GM19438 (cell line): ENCODE data around the gene MTUS2.

ENCODE experiments used
- ATAC-seq: cut with Tn5 transposase; IDR thresholded peaks from one replicate; pipeline ENCODE4 v1.9.1; 2021; ENCODE audit warnings: low read depth; ENCODE audit not compliant: unreplicated experiment

Gene MTUS2

DNA sequence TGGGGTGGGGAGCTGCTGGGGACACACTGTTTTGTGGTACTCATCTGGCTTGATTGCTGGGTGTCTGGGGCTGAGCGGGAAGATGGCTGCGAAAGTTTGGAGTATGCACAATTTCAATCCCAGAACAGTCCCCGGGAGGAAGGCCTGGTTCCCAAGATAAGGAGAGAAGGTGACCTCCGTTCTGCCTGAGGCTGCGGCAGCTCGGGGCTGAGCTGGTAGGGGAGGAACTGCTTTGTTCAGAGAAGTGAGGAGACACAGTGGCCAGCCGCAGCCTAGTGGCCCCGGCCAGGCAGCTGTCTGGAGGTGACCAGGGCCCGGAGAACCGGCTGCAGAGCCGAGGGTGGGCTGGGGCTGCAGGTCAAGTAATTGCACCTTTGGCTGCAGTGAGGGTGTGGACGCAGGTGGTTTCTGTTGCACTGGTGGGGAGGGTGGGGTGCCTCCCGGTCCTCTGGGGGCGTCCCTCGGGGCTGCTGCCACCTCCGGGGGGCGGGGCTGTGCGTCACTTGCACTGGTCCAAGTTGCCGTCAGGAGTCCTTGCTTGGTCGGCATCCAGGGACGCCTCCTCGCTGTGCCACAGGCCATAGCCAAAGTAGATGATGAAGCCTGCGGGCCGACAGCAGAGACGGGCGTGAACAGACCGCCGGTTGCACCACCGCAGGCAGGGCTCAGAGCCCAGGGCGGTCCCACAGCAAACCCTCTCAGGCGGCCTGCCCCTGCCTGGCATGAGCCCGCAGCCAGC lies 694.0 kb downstream of the MTUS2 start:
- no peak for ATAC-seq

DNA sequence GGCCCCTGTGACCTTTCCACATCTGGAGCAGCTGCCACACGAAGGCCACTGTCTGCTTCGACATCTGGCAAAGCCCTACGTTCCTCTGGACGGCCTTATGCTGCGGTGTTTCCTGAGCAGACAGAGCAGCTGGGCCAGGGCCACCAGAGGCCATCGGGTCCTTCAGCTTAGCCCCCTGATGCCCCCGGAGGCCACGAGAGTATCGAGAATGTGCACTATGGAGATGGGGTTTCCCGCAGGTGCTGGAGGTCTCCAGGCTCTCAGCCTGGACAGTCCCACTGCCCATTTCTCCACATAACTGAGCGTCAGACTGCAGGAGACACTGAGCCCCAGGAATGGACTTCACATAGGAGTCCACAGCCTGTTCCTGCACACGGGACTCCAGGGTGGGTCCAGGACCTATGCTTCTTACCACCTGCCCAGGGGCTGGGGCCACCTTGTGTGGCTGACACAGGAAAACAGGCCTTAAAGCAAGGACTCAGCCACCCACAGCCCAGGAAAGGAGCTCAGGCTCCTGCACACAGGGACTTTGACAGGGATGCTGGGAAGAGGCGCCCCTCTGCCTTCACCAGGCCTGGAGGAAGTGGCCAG lies 694.7 kb downstream of the MTUS2 start:
- ATAC-seq, result no peak

DNA sequence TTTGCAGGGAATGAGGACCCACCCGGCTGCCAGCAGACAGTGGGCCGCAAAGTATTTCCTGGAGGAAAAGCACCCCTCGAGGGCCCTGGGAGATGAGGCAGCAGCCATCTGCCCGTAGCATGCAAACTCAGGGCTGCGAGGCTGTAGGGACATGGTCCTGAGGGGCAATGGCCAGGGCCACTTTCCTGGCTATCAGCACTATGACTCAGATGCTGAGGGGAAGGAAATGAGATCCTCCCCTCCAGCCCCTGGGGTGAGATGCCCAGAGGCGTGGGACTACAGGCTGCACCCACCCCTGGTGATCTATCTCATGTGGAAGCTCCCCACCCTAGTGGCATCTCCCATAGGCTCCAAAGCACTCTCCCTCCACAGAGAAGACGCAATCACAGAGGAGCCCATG lies 695.2 kb downstream of the MTUS2 start:
- no peak for ATAC-seq

- ATAC-seq, result no peak
Observed at GRCh38 chr13:29516012-29516411, 695.9 kb downstream of the MTUS2 start.

- no peak for ATAC-seq
Observed at GRCh38 chr13:29516880-29517279, 696.7 kb downstream of the MTUS2 start.

DNA sequence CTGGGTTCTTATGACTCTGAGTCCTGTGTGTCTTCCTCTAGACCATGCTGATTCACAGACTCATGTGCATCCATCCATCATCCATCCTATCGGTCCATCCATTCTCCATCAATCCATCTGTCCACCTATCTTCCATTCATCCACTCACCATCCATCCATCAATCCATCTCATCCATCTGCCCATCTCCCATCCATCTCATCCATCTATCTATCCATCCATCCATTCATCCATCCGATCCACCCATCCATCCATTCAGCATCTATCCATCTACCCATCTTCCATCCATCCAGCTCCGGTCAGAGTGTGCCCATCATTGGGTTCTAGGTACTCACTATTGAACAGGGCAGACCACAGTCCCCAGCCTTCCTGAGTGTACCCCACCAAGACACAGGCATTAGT lies 699.8 kb downstream of the MTUS2 start:
- ATAC-seq, result no peak

GRCh38 chr13:29520671-29521070 lies 700.5 kb downstream of the MTUS2 start:
- ATAC-seq, result no peak

- ATAC-seq, result no peak
Observed at GRCh38 chr13:29521336-29521735, 701.2 kb downstream of the MTUS2 start.

DNA sequence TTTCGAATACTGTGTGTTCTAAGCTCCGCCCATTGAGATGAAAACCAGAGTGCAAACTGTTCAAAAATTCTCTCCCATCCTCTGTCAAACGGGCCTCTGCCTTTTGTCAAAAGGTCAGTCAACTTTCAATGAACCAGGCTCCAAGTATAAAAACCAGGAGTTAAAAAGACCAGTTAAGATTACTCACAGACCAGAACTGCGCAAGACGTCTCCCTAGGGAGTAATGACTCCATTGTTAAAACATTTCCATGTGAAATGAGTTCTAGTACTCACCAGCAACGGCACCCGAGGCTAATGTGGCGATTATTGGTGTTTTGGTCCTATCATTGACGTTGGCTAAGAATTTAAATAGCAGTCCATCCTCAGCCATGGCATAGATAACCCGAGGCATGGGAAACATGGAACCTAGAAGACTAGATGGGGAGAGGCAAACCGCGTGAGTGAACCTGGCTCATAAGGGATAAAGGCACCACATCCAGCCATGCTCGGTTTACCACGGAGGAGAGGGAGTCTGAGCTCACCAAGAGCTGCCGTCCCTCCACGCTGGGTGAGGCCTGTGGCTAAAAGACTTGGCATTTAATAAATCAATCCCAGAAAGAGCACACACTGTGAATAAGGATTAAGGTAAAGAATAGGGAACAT lies 702.0 kb downstream of the MTUS2 start:
- ATAC-seq, result no peak

- no peak for ATAC-seq
Observed at GRCh38 chr13:29523199-29523961, 703.2 kb downstream of the MTUS2 start.

DNA sequence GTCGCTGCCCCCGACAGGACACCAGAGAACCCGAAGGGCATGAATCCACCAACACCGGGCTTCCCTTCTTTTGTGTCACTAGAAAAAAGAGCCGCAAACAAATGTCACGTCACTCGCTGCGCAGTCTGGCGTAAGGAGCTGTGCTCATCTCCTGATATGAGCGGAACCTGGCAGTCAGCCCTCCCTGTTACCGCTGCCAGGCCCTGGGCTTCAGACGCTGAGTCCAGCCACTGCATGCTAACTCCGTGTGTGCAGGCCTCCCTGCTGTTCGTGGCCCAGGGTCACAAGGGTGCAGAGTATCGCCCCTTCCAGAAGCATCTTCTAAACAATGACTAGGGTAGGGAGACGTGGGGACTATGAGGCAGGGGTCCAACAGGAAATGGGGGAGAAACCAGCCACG lies 704.0 kb downstream of the MTUS2 start:
- no peak for ATAC-seq

- ATAC-seq, result no peak
Observed at GRCh38 chr13:29524641-29525040, 704.5 kb downstream of the MTUS2 start.

DNA sequence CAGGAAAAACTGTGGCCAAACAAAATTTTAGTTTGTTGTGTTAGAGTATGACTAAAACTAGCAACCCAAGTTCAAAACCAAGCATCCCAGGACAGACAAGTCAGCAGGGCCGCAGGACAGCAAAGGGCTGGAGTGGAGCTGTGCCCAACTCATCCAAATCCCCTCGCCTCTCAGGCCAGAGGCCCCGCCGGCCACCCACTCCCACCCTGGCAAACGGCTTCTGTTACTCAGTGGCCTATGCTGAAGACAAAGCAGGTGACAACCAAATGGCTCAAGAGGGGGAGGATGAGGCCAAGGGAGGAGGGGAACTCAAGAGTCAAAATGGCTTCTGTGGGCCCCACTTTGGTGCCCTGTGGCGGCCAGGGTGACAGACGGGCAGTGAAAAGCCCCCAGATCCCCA lies 705.6 kb downstream of the MTUS2 start:
- ATAC-seq, result no peak

DNA sequence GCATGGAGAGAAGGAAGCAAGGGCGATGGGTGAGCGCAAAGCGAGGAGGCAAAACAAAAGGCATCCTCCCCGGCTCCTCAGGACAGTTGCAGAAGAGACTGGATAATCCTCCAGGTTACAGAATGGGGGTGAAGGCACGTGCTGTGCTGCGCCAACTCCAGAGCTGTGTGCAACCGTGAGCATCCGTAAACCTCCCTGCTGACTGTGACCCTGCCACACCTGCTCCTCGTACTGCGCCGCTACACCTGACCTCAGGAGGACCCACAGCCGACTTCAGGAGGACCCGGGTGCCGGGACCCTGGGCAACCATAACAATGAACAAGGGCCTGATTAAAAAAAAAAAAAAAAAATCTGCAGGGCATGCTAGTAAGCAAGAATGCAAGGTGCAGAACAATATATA lies 706.6 kb downstream of the MTUS2 start:
- no peak for ATAC-seq

DNA sequence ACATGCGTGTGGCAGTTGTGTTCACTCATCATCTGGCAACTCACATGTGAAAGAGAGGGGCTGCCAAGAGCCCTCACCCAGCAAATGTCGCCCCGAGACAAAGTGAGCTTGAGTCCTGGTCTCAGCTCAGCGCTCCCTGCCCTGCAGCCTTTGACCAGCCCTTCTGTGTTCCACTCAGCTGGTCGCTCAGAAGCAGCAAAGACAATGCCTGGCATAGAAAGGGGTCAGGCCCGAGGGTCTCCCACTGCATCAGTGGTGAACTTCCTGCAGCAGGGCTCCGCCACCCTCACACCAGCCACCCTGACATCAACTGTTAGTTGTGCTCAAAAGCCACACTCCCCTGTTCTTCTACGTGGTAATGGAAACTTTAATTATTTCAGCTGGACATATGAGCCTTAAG lies 707.4 kb downstream of the MTUS2 start:
- no peak for ATAC-seq

GRCh38 chr13:29527916-29528315 lies 707.8 kb downstream of the MTUS2 start:
- no peak for ATAC-seq

DNA sequence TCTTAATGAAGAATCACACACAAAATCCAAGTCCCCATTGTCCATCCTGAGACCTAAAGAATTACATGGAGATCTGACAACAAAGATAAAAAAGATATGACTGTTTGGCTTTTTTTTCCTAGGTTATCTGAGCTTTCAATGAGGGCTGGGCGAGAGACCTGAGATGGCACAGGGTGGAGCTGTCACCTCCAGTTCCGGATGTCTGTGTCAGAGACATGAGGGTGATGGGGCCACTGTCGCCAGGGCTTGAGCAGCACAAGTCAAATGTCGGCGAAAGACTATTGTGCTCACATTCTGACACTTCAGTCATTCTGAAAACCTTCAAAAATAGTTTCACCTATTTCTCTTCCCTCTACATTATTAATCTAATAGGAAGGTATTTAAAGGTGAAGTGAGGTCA lies 709.6 kb downstream of the MTUS2 start:
- no peak for ATAC-seq

GRCh38 chr13:29530901-29531300 lies 710.8 kb downstream of the MTUS2 start:
- no peak for ATAC-seq

GRCh38 chr13:29532116-29532515 lies 712.0 kb downstream of the MTUS2 start:
- no peak for ATAC-seq

GRCh38 chr13:29532821-29533220 lies 712.7 kb downstream of the MTUS2 start:
- ATAC-seq, result no peak

- no peak for ATAC-seq
Observed at GRCh38 chr13:29534083-29534482, 713.9 kb downstream of the MTUS2 start.
